ENCODE results near the gene CCDC40. TPM values are rescaled to one million over a fixed set of nuclear protein-coding genes. Genes with fewer than 3 reads are reported as not detected.

CCDC40 gene
- total RNA-seq, 3 donors from 2014 or later, result 7.4 to 11.8 (median 11.6) TPM

DNA sequence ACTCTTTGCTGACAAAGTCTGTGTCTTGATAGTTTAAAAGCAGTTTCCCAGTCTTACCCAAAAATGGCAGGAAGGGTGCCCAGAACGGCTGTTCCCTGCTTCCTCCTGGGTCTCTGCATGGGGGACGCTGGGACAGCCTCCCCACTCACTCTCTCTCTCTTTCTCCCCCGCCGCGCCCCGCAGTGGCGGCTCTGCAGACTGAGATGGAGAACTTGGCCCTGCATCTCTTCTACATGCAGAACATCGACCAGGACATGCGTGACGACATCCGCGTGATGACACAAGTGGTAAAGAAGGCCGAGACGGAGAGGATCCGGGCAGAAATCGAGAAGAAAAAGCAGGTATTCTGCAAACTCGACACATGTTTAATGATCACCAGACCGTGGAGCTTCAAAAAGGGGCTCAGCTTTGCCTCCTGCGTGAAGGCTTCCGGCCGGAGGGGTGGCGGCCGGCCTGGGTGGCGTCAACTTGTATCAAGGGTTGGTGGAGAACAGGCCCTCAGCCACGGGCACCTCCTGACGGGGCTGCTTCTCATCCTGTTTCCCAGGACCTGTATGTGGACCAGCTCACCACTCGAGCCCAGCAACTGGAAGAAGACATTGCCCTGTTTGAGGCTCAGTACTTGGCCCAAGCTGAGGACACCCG is 22.0 kb downstream of the CCDC40 start:
- no peak overlapping the region for H3K27ac ChIP-seq
- H3K36me3 ChIP-seq, result no peaks in the 10 kb centered on the region
- DNase-seq (ENCODE audit: low spot score in 2 of 2), result no peak
- H3K4me3 ChIP-seq, result no peak overlapping the region
- H3K9me3 ChIP-seq, result no peaks in the 10 kb centered on the region
- intact Hi-C loops (cut with DNase I; ENCODE audit: low total_unique reads), result no loop called here
- H3K4me1 ChIP-seq, result no peaks in the 10 kb centered on the region
- no peak for TF ChIP-seq POLR2A (IDR thresholded peaks at IDR 0.05)
- no peak for TF ChIP-seq POLR2AphosphoS5 (IDR thresholded peaks at IDR 0.05)
- TF ChIP-seq, protein P1, sequence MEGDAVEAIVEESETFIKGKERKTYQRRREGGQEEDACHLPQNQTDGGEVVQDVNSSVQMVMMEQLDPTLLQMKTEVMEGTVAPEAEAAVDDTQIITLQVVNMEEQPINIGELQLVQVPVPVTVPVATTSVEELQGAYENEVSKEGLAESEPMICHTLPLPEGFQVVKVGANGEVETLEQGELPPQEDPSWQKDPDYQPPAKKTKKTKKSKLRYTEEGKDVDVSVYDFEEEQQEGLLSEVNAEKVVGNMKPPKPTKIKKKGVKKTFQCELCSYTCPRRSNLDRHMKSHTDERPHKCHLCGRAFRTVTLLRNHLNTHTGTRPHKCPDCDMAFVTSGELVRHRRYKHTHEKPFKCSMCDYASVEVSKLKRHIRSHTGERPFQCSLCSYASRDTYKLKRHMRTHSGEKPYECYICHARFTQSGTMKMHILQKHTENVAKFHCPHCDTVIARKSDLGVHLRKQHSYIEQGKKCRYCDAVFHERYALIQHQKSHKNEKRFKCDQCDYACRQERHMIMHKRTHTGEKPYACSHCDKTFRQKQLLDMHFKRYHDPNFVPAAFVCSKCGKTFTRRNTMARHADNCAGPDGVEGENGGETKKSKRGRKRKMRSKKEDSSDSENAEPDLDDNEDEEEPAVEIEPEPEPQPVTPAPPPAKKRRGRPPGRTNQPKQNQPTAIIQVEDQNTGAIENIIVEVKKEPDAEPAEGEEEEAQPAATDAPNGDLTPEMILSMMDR (IDR thresholded peaks at IDR 0.05), result no peak
- H3K27me3 ChIP-seq, result no peaks in the 10 kb centered on the region

DNA sequence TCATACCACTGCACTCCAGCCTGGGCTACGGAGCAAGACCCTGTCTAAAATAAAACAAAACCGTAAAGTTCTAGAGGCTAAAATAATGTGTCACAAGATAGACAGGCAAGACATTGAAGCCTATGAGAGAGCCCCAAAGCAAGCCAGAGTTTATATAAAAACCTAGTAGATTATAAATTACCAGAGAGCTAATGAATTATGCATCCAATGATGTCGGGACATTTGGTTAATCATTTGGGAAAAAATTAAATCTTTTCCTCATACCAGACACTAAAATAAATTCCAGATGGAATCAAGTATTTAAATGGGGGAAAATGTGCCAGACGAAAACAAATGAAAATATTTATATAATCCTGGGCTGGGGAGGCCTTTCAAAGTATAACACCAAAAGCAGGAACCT is 24.2 kb downstream of the CCDC40 start:
- no peaks in the 10 kb centered on the region for H3K9me3 ChIP-seq
- no peaks in the 10 kb centered on the region for H3K4me1 ChIP-seq
- intact Hi-C loops (cut with DNase I; ENCODE audit: low total_unique reads), result no loop called here
- no peak for DNase-seq (ENCODE audit: low spot score in 2 of 2)
- TF ChIP-seq, protein P1 (IDR thresholded peaks at IDR 0.05), result no peak
- TF ChIP-seq POLR2A (IDR thresholded peaks at IDR 0.05) (no peak), POLR2AphosphoS5 (IDR thresholded peaks at IDR 0.05) (no peak)
- H3K4me3 ChIP-seq, result no peak overlapping the region
- H3K36me3 ChIP-seq, result no peaks in the 10 kb centered on the region
- no peaks in the 10 kb centered on the region for H3K27me3 ChIP-seq
- H3K27ac ChIP-seq, result no peak overlapping the region

DNA sequence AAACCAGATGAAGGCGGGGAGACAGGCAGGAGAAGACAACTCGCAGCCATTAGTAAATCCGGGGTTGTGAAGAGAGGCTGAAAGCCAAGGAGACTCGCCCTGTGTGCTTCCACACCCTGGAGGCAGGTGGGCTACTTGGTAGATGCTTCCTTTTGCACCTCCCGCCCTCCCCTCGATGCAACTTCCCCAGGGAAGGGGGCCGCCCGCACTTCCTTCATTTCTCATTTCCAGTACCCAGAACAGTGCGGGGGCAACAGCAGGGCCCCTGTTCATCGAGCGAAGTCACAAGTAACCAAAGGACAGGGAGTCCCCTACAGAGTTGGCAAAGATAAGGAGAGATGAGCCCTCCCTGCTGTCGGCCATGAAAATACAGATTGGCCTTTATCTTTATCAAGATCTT is 25.0 kb downstream of the CCDC40 start:
- no peak overlapping the region for H3K4me3 ChIP-seq
- TF ChIP-seq POLR2A (IDR thresholded peaks at IDR 0.05), result no peak
- TF ChIP-seq POLR2AphosphoS5 (IDR thresholded peaks at IDR 0.05), result no peak
- TF ChIP-seq, protein P1 (IDR thresholded peaks at IDR 0.05), result no peak
- no peaks in the 10 kb centered on the region for H3K36me3 ChIP-seq
- intact Hi-C loops (cut with DNase I; ENCODE audit: low total_unique reads), result no loop called here
- H3K27ac ChIP-seq, result no peak overlapping the region
- DNase-seq (ENCODE audit: low spot score in 2 of 2), result no peak
- no peaks in the 10 kb centered on the region for H3K4me1 ChIP-seq
- H3K27me3 ChIP-seq, result no peaks in the 10 kb centered on the region
- no peaks in the 10 kb centered on the region for H3K9me3 ChIP-seq

DNA sequence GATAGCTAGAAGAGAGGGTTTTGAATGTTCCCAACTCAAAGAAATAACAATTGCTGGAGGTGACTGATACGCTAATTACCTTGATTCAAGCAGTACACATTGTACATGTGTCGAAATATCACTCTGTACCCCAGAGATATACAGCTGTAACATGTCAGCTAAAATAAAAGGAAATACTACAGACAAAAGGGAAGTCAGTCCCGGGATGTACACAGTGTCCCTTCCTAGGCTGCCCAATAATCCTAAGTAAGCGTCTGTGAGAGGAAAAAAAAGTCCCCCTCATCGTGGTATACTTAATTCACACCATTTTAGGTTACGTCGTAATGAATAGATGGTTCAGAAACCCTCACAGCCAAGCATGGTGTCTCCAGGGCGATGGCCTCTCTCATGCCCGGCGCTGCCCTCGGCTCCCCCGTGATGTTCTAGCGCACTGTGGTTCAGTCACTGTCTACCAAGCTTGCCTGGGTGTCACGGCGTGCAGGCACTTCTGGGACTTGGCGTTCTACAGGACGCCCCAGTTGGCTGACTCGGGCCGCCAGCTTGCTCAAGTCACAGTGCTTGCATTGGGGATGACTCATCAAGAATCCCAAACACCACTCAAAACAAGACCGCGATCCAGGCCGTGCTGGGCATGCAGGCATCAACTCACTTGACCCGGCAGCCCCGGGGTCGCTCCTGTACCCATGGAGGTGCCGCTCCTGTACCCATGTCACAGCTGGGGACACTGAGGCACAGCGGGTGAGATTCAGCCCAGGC is 27.6 kb downstream of the CCDC40 start:
- H3K27me3 ChIP-seq, result no peaks in the 10 kb centered on the region
- DNase-seq (ENCODE audit: low spot score in 2 of 2), result peak; percentile 27 to 65
- peak overlapping the region in 1 of 2 donors; percentile 9 for H3K27ac ChIP-seq
- intact Hi-C loops (cut with DNase I; ENCODE audit: low total_unique reads), result no loop called here
- no peak for TF ChIP-seq POLR2A (IDR thresholded peaks at IDR 0.05)
- TF ChIP-seq, protein P1 (IDR thresholded peaks at IDR 0.05), result no peak
- peak in 1 of 3 donors; percentile 8 for TF ChIP-seq POLR2AphosphoS5 (IDR thresholded peaks at IDR 0.05)
- H3K9me3 ChIP-seq, result no peaks in the 10 kb centered on the region
- H3K4me3 ChIP-seq, result no peak overlapping the region
- peaks cover 0 to 6% of the 10 kb centered on the region in 2 donors for H3K4me1 ChIP-seq
- H3K36me3 ChIP-seq, result no peaks in the 10 kb centered on the region

DNA sequence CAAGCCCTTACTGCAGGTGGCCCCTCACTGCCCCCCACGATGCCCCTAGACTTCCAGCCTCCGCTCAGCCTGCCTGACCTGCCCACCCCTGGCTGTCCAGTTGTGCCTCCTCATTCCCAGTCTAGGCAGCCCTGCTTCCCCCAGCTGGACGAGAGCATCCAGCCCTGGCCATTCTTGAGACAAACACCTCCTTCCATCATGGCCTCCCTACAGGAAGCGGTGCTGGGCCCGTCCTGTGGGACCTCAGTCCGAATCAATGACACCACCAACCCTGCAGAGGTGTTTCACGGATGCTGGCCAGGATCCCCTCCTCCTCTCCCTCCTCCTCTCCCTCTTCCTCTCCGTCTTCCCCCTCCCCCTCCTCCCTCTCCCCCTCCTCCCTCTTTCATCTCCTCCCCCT is 28.3 kb downstream of the CCDC40 start:
- Histone ChIP-seq H3K4me1 (peaks cover 0 to 6% of the 10 kb centered on the region in 2 donors), H3K27me3 (no peaks in the 10 kb centered on the region), H3K36me3 (no peaks in the 10 kb centered on the region), H3K27ac (peak overlapping the region in 1 of 2 donors; percentile 9), H3K4me3 (no peak overlapping the region), H3K9me3 (no peaks in the 10 kb centered on the region)
- TF ChIP-seq POLR2A (IDR thresholded peaks at IDR 0.05), result no peak
- TF ChIP-seq POLR2AphosphoS5 (IDR thresholded peaks at IDR 0.05), result no peak
- TF ChIP-seq, protein P1 (IDR thresholded peaks at IDR 0.05), result no peak
- intact Hi-C loops (cut with DNase I; ENCODE audit: low total_unique reads), result no loop called here
- no peak for DNase-seq (ENCODE audit: low spot score in 2 of 2)
